H1 (cell line): ENCODE results near the gene RNF135. TPM values are rescaled to one million over a fixed set of nuclear protein-coding genes. Genes with fewer than 3 reads are reported as not detected.

Experiments used
- CTCF ChIA-PET: fragments of 300-600 bp; sonication (Branson Sonifier 250); formaldehyde crosslinking; loops from one replicate; lab custom pipeline; 2021; ENCODE audit not compliant: partially characterized antibody; lab: Charles Lee
- POLR2A ChIA-PET: fragments of 300-600 bp; sonication (Branson Sonifier 250); formaldehyde crosslinking; loops from one replicate; lab custom pipeline; 2021; ENCODE audit warnings: inconsistent platforms; ENCODE audit not compliant: partially characterized antibody; lab: Charles Lee
- DNase-seq, 2 experiments: peaks; one replicate each; pipeline versions ENCODE4 v3.0.0 to v3.0.0-alpha.2; 2010 to 2022; ENCODE audit warnings: low spot score in 2 of 2, low read depth in 1 of 2, mixed read lengths in 1 of 2
- FAIRE-seq: peaks from 2 replicates; lab custom pipeline; 2011; peaks lifted over from hg19 to GRCh38; lab: Jason Lieb, UNC
- H2AFZ ChIP-seq: 2 replicates; pipeline ENCODE4 v1.8.1; 2012; ENCODE audit warnings: low read length, inconsistent platforms
- H2AK5ac ChIP-seq: 2 replicates; pipeline ENCODE4 v1.6.1; 2013; ENCODE audit warnings: low read depth, low read length
- H2BK120ac ChIP-seq: replicated peaks from 2 replicates; pipeline ENCODE3; 2013; ENCODE audit warnings: low read depth, low read length, inconsistent platforms
- H2BK12ac ChIP-seq: 2 replicates; pipeline ENCODE4 v1.6.1; 2013; ENCODE audit warnings: low read depth, low read length
- H2BK15ac ChIP-seq: 2 replicates; pipeline ENCODE4 v1.6.1; 2013; ENCODE audit warnings: low read length
- H2BK20ac ChIP-seq: 2 replicates; pipeline ENCODE4 v1.6.1; 2013; ENCODE audit warnings: low read length
- H2BK5ac ChIP-seq: 2 replicates; pipeline ENCODE4 v1.6.1; 2013; ENCODE audit warnings: low read depth, low read length
- H3K14ac ChIP-seq: 2 replicates; pipeline ENCODE4 v1.6.1; 2013; ENCODE audit warnings: inconsistent platforms; ENCODE audit not compliant: insufficient read length
- H3K18ac ChIP-seq: 2 replicates; pipeline ENCODE4 v1.6.1; 2013; ENCODE audit warnings: low read length; ENCODE audit errors: extremely low read depth
- H3K23ac ChIP-seq: 2 replicates; pipeline ENCODE4 v1.6.1; 2013; ENCODE audit warnings: inconsistent platforms; ENCODE audit not compliant: insufficient read length
- H3K23me2 ChIP-seq: 2 replicates; pipeline ENCODE4 v1.6.1; 2013; ENCODE audit warnings: low read depth, low read length
- H3K27ac ChIP-seq: 2 replicates; pipeline ENCODE4 v1.6.1; 2011; ENCODE audit warnings: low read depth, low read length, inconsistent platforms
- H3K27me3 ChIP-seq, 4 experiments: replicated peaks in 1 of 4; 1 replicate in 1 of 4; 2 replicates in 3 of 4; pipeline versions ENCODE4 v1.6.1 to v1.8.1; 2011 to 2013; ENCODE audit warnings: low read length in 3 of 4, mild to moderate bottlenecking in 3 of 4, inconsistent platforms in 2 of 4, mixed read lengths in 2 of 4, moderate library complexity in 1 of 4; ENCODE audit not compliant: control insufficient read depth in 3 of 4, insufficient read depth in 3 of 4; ENCODE audit errors: extremely low read depth in 1 of 4
- H3K36me3 ChIP-seq, 4 experiments: 2 replicates each; pipeline versions ENCODE4 v1.6.1 to v1.8.1; 2011 to 2013; ENCODE audit warnings: mild to moderate bottlenecking in 4 of 4, low read length in 3 of 4, moderate library complexity in 2 of 4, control low read depth in 1 of 4, inconsistent platforms in 1 of 4; ENCODE audit not compliant: insufficient read depth in 4 of 4, control insufficient read depth in 2 of 4
- H3K4ac ChIP-seq: replicated peaks from 2 replicates; pipeline ENCODE3; 2013; ENCODE audit warnings: low read length, low read depth, mixed read lengths, inconsistent platforms; ENCODE audit not compliant: insufficient read length
- H3K4me1 ChIP-seq, 4 experiments: replicated peaks in 1 of 4; 1 replicate in 1 of 4; 2 replicates in 3 of 4; pipeline versions ENCODE4 v1.6.1 to v1.8.1; 2011 to 2013; ENCODE audit warnings: low read length in 3 of 4, inconsistent platforms in 2 of 4, mixed read lengths in 1 of 4; ENCODE audit not compliant: insufficient read depth in 4 of 4, control insufficient read depth in 3 of 4
- H3K4me2 ChIP-seq, 2 experiments: 2 replicates each; pipeline versions ENCODE4 v1.6.1 to v1.8.1; 2011 to 2013; ENCODE audit warnings: low read depth in 2 of 2, low read length in 2 of 2, control low read depth in 1 of 2, inconsistent platforms in 1 of 2, mild to moderate bottlenecking in 1 of 2; ENCODE audit not compliant: insufficient read depth in 1 of 2
- H3K4me3 ChIP-seq, 4 experiments: fragments of 200-600, 300-600 bp in 1 of 4; sonication (generic), shearing (Covaris generic), sonication (Bioruptor Twin) in 1 of 4; 2 replicates each; pipeline versions ENCODE4 v1.5.1 to v1.8.1; 2011 to 2016; ENCODE audit warnings: low read length in 4 of 4, low read depth in 3 of 4, control low read depth in 2 of 4, inconsistent platforms in 2 of 4, mild to moderate bottlenecking in 2 of 4, mixed read lengths in 1 of 4, moderate library complexity in 1 of 4; ENCODE audit not compliant: insufficient read depth in 2 of 4; ENCODE audit errors: extremely low read depth in 1 of 4
- H3K56ac ChIP-seq: replicated peaks from 2 replicates; pipeline ENCODE3; 2013; ENCODE audit warnings: low read depth, mild to moderate bottlenecking, mixed read lengths, low read length, inconsistent platforms; ENCODE audit not compliant: insufficient read length
- H3K79me1 ChIP-seq: 2 replicates; pipeline ENCODE4 v1.6.1; 2013; ENCODE audit warnings: low read depth, low read length, control low read depth
- H3K79me2 ChIP-seq, 2 experiments: 2 replicates each; pipeline versions ENCODE4 v1.6.1 to v1.8.1; 2012 to 2013; ENCODE audit warnings: low read length in 2 of 2, mild to moderate bottlenecking in 2 of 2, inconsistent platforms in 1 of 2; ENCODE audit not compliant: insufficient read depth in 2 of 2, control insufficient read depth in 1 of 2
- H3K9ac ChIP-seq, 4 experiments: replicated peaks in 1 of 4; 1 replicate in 1 of 4; 2 replicates in 3 of 4; pipeline versions ENCODE4 v1.6.1 to v1.8.1; 2011 to 2013; ENCODE audit warnings: low read depth in 3 of 4, low read length in 3 of 4, control low read depth in 2 of 4, mild to moderate bottlenecking in 2 of 4, moderate library complexity in 2 of 4, inconsistent platforms in 1 of 4; ENCODE audit errors: extremely low read depth in 1 of 4
- H3K9me3 ChIP-seq, 2 experiments: 2 replicates each; pipeline versions ENCODE4 v1.6.1 to v1.8.1; 2012 to 2013; ENCODE audit warnings: mild to moderate bottlenecking in 2 of 2, moderate library complexity in 2 of 2, control low read depth in 1 of 2, inconsistent platforms in 1 of 2, low read depth in 1 of 2, low read length in 1 of 2, mixed read lengths in 1 of 2; ENCODE audit not compliant: insufficient read depth in 2 of 2
- H4K20me1 ChIP-seq, 2 experiments: replicated peaks in 1 of 2; 2 replicates each; pipeline versions ENCODE3 to v1.8.1; 2011 to 2013; ENCODE audit warnings: inconsistent platforms in 2 of 2, low read length in 2 of 2, mild to moderate bottlenecking in 1 of 2; ENCODE audit not compliant: insufficient read depth in 2 of 2, control insufficient read depth in 1 of 2
- H4K5ac ChIP-seq: 2 replicates; pipeline ENCODE4 v1.6.1; 2013; ENCODE audit warnings: low read length, low read depth, mixed read lengths, inconsistent platforms; ENCODE audit not compliant: insufficient read length
- H4K8ac ChIP-seq: 2 replicates; pipeline ENCODE4 v1.8.0; 2013; ENCODE audit warnings: mild to moderate bottlenecking, moderate library complexity, low read length, inconsistent platforms; ENCODE audit not compliant: insufficient read depth; ENCODE audit errors: extremely low read depth
- H4K91ac ChIP-seq: replicated peaks from 2 replicates; pipeline ENCODE3; 2013; ENCODE audit warnings: low read length, mixed read lengths, inconsistent platforms; ENCODE audit not compliant: insufficient read length
- BCL11A ChIP-seq, 2 experiments: IDR thresholded peaks; one replicate each; pipeline ENCODE4 v1.6.1; 2011; ENCODE audit warnings: low read depth in 2 of 2, low read length in 2 of 2, mild to moderate bottlenecking in 2 of 2
- CBX8 ChIP-seq: fragments of 300-800, 300-1000 bp; sonication (generic); IDR thresholded peaks from 2 replicates; pipeline ENCODE4 v1.7.1; 2016; ENCODE audit warnings: low read depth, low read length, borderline replicate concordance
- EGR1 ChIP-seq: IDR thresholded peaks from 2 replicates; pipeline ENCODE4 v1.6.1; 2011; ENCODE audit warnings: low read depth, low read length, borderline replicate concordance
- FOSL1 ChIP-seq: IDR thresholded peaks from 2 replicates; pipeline ENCODE4 v1.6.1; 2011; ENCODE audit warnings: mild to moderate bottlenecking, low read depth, low read length, moderate library complexity; ENCODE audit not compliant: insufficient read depth
- MAFK ChIP-seq: IDR thresholded peaks from 2 replicates; pipeline ENCODE4 v1.6.1; 2012; ENCODE audit warnings: low read depth, mild to moderate bottlenecking, improper control_type of control experiment, low read length
- MAX ChIP-seq: IDR thresholded peaks from 2 replicates; pipeline ENCODE4 v1.6.1; 2012; ENCODE audit warnings: inconsistent platforms
- PHF8 ChIP-seq: fragments of 200-600 bp; sonication (generic); conservative IDR thresholded peaks from 2 replicates; pipeline ENCODE4 v1.7.1; 2012; ENCODE audit warnings: low read depth, mild to moderate bottlenecking, inconsistent platforms, low read length, moderate library complexity
- POU5F1 ChIP-seq: IDR thresholded peaks from 2 replicates; pipeline ENCODE4 v1.6.1; 2011; ENCODE audit warnings: low read depth, mild to moderate bottlenecking, low read length, moderate library complexity
- SIN3A ChIP-seq, 2 experiments: IDR thresholded peaks in 1 of 2; conservative IDR thresholded peaks in 1 of 2; 2 replicates each; pipeline ENCODE4 v1.6.1; 2011 to 2012; ENCODE audit warnings: low read length in 2 of 2, improper control_type of control experiment in 1 of 2, low read depth in 1 of 2, mild to moderate bottlenecking in 1 of 2
- SP1 ChIP-seq: IDR thresholded peaks from 2 replicates; pipeline ENCODE4 v1.6.1; 2011; ENCODE audit warnings: low read depth, low read length
- TAF1 ChIP-seq: IDR thresholded peaks from 2 replicates; pipeline ENCODE4 v1.6.1; 2011; ENCODE audit warnings: mild to moderate bottlenecking, low read depth, low read length
- TCF12 ChIP-seq: IDR thresholded peaks from 2 replicates; pipeline ENCODE4 v1.6.1; 2011; ENCODE audit warnings: low read depth, mild to moderate bottlenecking, low read length
- TEAD4 ChIP-seq: IDR thresholded peaks from 2 replicates; pipeline ENCODE4 v1.6.1; 2012; ENCODE audit warnings: low read depth, low read length, inconsistent platforms, mixed read lengths
- YY1 ChIP-seq: IDR thresholded peaks from 2 replicates; pipeline ENCODE4 v1.6.1; 2011; ENCODE audit warnings: low read depth, mild to moderate bottlenecking, low read length
- WGBS, 2 experiments: shearing (Covaris generic) in 1 of 2; methylation state at CpG; one replicate each; pipeline versions ENCODE4 v1.1.6 to v1.1.7; 2013 to 2015; ENCODE audit warnings: low lambda C conversion rate in 2 of 2, mixed read lengths in 2 of 2, inconsistent platforms in 1 of 2, low coverage in 1 of 2, missing lambda C conversion rate in 1 of 2; ENCODE audit not compliant: insufficient replicate concordance in 2 of 2, insufficient coverage in 1 of 2, insufficient read length in 1 of 2; ENCODE audit errors: extremely low coverage in 1 of 2, missing lambda C conversion rate in 1 of 2; 5-methylcytosine and 5-hydroxymethylcytosine counted together
- polyA plus RNA-seq, 7 experiments: library from polyadenylated mRNA; depleted of rRNA in 3 of 7; stranded (reverse) in 5 of 7; unstranded in 2 of 7; fragments of >200 nt in 5 of 7; fragments of 200-250 nt in 2 of 7; gene quantifications; 1 replicate in 5 of 7; 2 replicates in 1 of 7; 4 replicates in 1 of 7; pipeline versions ENCODE4 v1.2.1 to v1.2.3, GENCODE V29; 2011 to 2013; ENCODE audit warnings: missing spikeins in 2 of 7, mixed read lengths in 2 of 7
- total RNA-seq: library from RNA; stranded (reverse); fragmentation: NEBNext Ultra II Directional; extraction: Animal tissue kit (Norgen Biotek cat#: 25700); gene quantifications from 2 replicates; pipeline ENCODE4 v1.2.1, GENCODE V29; 2021

RNF135 gene
- total and polyA plus RNA-seq, 2 of the 8 experiments (the other 6 are each of a cell fraction or from before 2014, with no cell fraction given) = 8.8 to 9.0 TPM

- no peak overlapping the region for H4K91ac ChIP-seq
- no peak overlapping the region for H3K18ac ChIP-seq
- no peaks in the 10 kb centered on the region for H3K9me3 ChIP-seq
- FAIRE-seq (no peak), DNase-seq (no peak)
- no peak overlapping the region for H2BK12ac ChIP-seq
- no peak overlapping the region for H2AFZ ChIP-seq
- H3K9ac ChIP-seq = no peak overlapping the region
- no peak overlapping the region for H2AK5ac ChIP-seq
- no peak overlapping the region for H3K4me2 ChIP-seq
- peaks cover 0 to 7% (median 5%) of the 10 kb centered on the region in 4 experiments; a peak in 5 of 7 replicates for H3K27me3 ChIP-seq
- no peak overlapping the region for H2BK5ac ChIP-seq
- H2BK120ac ChIP-seq = no peak overlapping the region
- no peak overlapping the region for H3K56ac ChIP-seq
- H4K5ac ChIP-seq = no peak overlapping the region
- H3K27ac ChIP-seq = no peak overlapping the region
- no peak overlapping the region for H2BK20ac ChIP-seq
- H3K14ac ChIP-seq = no peak overlapping the region
- H2BK15ac ChIP-seq = no peak overlapping the region
- POLR2A ChIA-PET = no interaction called here
- no peak for TF ChIP-seq YY1
- no peak for TF ChIP-seq MAFK
- no peak for TF ChIP-seq FOSL1
- TF ChIP-seq POU5F1 = no peak
- no peak for TF ChIP-seq MAX
- no peak for TF ChIP-seq TEAD4
- TF ChIP-seq TCF12 = no peak
- no peak for TF ChIP-seq TAF1
- no peak for TF ChIP-seq EGR1
- TF ChIP-seq CBX8 = no peak
- no peak for TF ChIP-seq SIN3A (conservative IDR thresholded peaks at IDR 0.05 in 1 of 2, IDR thresholded peaks at IDR 0.05 in 1 of 2; ENCODE audit: low read depth in 1 of 2, low read length in 2 of 2)
- TF ChIP-seq BCL11A (IDR thresholded peaks at IDR 0.05; ENCODE audit: low read depth in 2 of 2, low read length in 2 of 2) = no peak
- no peak for TF ChIP-seq PHF8
- TF ChIP-seq SP1 = no peak
- TF ChIP-seq, all 59 proteins: peak for 0
- Histone ChIP-seq H3K79me1 (no peaks in the 10 kb centered on the region), H3K23me2 (peaks cover 4% of the 10 kb centered on the region; the same call in 1 of the 2 replicates), H3K36me3 (no peaks in the 10 kb centered on the region), H3K4ac (no peak overlapping the region), H3K23ac (no peak overlapping the region), H4K8ac (no peak overlapping the region), H4K20me1 (no peaks in the 10 kb centered on the region), H3K4me1 (no peaks in the 10 kb centered on the region), H3K4me3 (no peak overlapping the region), H3K79me2 (no peaks in the 10 kb centered on the region)
- CTCF ChIA-PET = interaction anchor here (0.6 to 1.1 kb wide), 4 partner anchors 42 to 926 kb away, joined by 3 read pairs; no protein-coding TSS in a partner anchor
- 93% methylated on average over 3 of the region's 3 CpGs; no CpG with 5 or more reads in 1 of the 2 experiments for WGBS, 2 experiments
Observed at GRCh38 chr17:31013844-31014243, 43.0 kb downstream of the RNF135 start.
